Type B pancreatic cell (in vitro differentiated cells): ENCODE results near the gene SEMA4D. TPM values are rescaled to one million over a fixed set of nuclear protein-coding genes. Genes with fewer than 3 reads are reported as not detected.

Experiments
- DNase-seq: peaks from one replicate; pipeline ENCODE4 v3.0.0; 2021; ENCODE audit warnings: mixed read lengths; ENCODE audit not compliant: unreplicated experiment; ENCODE audit errors: extremely low spot score
- H3K27ac Mint-ChIP-seq: 2 replicates; pipeline ENCODE4 v1.8.0; 2021; ENCODE audit warnings: mild to moderate bottlenecking, mixed read lengths
- H3K27me3 Mint-ChIP-seq: 2 replicates; pipeline ENCODE4 v1.8.0; 2021; ENCODE audit warnings: mixed read lengths
- H3K36me3 Mint-ChIP-seq: 2 replicates; pipeline ENCODE4 v1.8.0; 2021; ENCODE audit warnings: mixed read lengths
- H3K4me1 Mint-ChIP-seq: one replicate; pipeline ENCODE4 v1.8.0; 2021; ENCODE audit warnings: mixed read lengths; ENCODE audit not compliant: unreplicated experiment
- H3K4me3 Mint-ChIP-seq: 2 replicates; pipeline ENCODE4 v1.8.0; 2021; ENCODE audit warnings: mild to moderate bottlenecking, mixed read lengths
- H3K9me3 Mint-ChIP-seq: 2 replicates; pipeline ENCODE4 v1.8.0; 2021; ENCODE audit warnings: mixed read lengths
- total RNA-seq: library from RNA; stranded (reverse); gene quantifications from 2 replicates; pipeline ENCODE4 v1.2.1, GENCODE V29; 2021; ENCODE audit warnings: low replicate concordance
- TF ChIP-seq, protein P1 (sequence below): fragments of 200-600 bp; sonication (generic); conservative IDR thresholded peaks from 2 replicates; pipeline ENCODE4 v1.5.0; 2021; ENCODE audit warnings: antibody characterized with exemption, mild to moderate bottlenecking

The SEMA4D gene
- total RNA-seq, 1 donor from 2014 or later, result 32.3 TPM

DNA sequence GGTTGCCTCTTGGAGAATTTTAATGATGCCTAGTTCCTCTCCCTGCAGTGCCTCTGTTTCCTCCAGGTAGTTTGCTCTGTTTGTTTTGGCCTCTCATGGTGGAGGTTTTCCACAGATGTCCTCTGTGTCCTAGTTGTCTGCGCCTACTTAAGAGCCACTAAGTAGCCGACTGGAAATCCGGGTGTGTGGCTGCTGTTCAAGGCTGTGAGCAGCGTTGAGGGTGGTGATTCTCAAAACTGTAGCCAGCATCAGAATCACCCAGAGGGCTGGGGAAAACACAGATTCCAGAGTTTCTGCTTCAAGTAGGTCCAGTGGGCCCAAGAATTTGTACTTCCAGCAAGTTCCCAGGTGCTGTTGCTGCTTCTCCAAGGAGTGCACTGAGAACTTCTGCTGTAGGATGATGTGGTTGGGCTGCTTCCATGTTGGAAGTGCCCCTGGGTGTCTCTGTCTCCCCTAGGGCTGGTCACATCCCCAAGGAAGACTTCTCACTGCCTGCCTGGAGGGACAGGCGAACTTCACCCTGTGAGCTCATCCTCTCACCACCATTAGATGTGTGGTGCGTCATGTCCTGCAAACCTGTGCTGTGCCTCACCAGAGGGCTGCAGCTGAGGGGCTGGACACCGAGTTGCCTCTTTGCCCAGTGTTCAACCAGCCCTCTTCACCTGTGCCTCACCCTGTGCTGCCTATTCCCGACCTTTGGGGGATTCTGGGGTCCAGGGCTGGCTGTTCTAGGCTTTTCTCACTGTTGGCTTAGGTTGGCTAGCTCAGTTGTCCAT, 144.9 kb downstream of the SEMA4D start:
- peaks cover 41% of the 10 kb centered on the region for H3K36me3 Mint-ChIP-seq
- DNase-seq, result no peak
- no peaks in the 10 kb centered on the region for H3K27me3 Mint-ChIP-seq
- no peak overlapping the region for H3K4me3 Mint-ChIP-seq
- no peaks in the 10 kb centered on the region for H3K9me3 Mint-ChIP-seq
- H3K4me1 Mint-ChIP-seq, result peaks cover 5% of the 10 kb centered on the region
- TF ChIP-seq, protein P1, sequence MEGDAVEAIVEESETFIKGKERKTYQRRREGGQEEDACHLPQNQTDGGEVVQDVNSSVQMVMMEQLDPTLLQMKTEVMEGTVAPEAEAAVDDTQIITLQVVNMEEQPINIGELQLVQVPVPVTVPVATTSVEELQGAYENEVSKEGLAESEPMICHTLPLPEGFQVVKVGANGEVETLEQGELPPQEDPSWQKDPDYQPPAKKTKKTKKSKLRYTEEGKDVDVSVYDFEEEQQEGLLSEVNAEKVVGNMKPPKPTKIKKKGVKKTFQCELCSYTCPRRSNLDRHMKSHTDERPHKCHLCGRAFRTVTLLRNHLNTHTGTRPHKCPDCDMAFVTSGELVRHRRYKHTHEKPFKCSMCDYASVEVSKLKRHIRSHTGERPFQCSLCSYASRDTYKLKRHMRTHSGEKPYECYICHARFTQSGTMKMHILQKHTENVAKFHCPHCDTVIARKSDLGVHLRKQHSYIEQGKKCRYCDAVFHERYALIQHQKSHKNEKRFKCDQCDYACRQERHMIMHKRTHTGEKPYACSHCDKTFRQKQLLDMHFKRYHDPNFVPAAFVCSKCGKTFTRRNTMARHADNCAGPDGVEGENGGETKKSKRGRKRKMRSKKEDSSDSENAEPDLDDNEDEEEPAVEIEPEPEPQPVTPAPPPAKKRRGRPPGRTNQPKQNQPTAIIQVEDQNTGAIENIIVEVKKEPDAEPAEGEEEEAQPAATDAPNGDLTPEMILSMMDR, result no peak
- no peak overlapping the region for H3K27ac Mint-ChIP-seq

DNA sequence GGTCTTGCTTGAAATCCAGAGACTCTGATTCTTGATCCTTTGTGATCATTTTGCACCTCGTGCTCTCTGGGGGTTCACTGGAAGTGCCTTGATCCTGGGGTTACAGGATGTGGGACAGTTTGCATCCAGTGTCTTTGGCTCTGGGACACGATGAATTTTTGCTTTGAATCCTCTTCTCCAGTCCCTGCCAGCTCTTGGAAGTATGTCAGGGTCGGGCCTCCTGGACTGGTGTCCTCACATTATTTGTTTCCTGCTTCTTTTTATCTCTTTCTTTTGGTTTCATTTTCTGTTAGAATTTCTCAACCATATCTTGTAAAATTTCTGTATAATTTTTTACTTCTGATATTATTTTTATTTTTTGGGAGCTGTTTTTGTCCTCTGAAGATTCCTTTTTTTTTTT, 145.5 kb downstream of the SEMA4D start:
- Mint-ChIP-seq H3K9me3 (no peaks in the 10 kb centered on the region), H3K36me3 (peaks cover 43% of the 10 kb centered on the region), H3K27me3 (no peaks in the 10 kb centered on the region), H3K4me3 (no peak overlapping the region), H3K27ac (no peak overlapping the region), H3K4me1 (peaks cover 4% of the 10 kb centered on the region)
- no peak for DNase-seq
- TF ChIP-seq, protein P1, result no peak

DNA sequence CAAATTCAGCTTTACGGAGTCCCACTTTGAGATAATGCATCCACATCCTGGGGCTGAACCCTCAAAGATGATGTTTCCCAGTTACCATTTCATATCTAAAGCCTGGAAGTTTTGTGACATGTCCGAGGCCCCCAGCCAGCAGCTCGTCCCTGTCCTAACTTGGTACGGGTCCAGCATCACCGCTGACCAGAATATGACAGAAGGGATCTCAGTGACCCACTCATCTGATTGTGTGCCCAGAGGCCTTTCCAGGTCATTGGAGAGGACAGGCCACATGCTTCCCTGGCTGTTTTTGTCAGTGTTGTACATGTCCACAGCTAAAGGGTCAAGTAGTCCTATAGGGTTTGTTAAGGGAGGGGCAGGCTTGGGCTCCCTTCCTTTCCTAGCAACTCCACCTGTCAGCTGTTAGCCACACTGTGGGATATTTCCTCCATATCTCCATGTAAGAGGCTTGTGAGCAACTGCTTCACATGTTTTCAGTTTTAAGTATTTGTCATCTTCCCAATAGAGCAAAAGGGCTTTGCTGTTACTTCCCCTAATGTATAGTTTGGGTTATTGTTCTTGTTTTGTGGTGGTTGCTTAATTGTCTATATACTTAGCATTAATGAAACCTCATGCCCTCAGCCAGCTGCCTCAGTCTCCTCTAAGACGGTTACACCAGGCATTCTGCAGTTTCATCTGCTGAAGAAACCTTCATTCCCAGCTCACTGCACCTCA, 146.2 kb downstream of the SEMA4D start:
- Mint-ChIP-seq H3K27ac (no peak overlapping the region), H3K4me1 (no peaks in the 10 kb centered on the region), H3K4me3 (no peak overlapping the region), H3K36me3 (peaks cover 46% of the 10 kb centered on the region), H3K9me3 (no peaks in the 10 kb centered on the region), H3K27me3 (no peaks in the 10 kb centered on the region)
- TF ChIP-seq, protein P1, result no peak
- no peak for DNase-seq

DNA sequence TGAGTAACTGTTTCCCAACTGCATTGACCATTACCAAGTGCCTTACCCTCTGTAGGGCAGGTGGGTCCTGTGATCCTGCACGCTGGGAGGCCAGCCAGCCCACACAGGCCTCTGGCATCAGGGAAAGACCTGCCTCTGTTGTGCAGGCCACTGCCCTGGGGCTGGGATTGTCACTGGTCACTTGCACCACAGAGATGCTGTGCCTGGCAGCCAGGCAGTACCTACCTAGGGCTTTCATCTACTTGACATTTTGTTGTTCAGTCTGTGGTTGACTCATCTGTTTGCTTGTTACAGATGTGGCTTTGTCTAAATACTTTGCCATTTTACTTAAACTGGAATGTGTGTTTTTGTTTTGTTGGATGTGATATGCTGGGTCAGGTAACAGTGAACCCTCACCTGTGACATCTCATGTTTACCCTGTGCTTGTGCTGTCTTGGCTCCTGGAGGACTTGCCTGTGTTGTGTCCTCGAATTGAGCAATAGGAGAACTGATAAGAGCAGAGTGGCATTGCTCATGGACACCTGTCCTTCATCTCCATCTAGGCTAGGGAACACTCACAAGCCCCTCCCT, 146.8 kb downstream of the SEMA4D start:
- no peak for DNase-seq
- H3K27me3 Mint-ChIP-seq, result no peaks in the 10 kb centered on the region
- H3K27ac Mint-ChIP-seq, result no peak overlapping the region
- H3K9me3 Mint-ChIP-seq, result no peaks in the 10 kb centered on the region
- TF ChIP-seq, protein P1, result no peak
- H3K4me1 Mint-ChIP-seq, result no peaks in the 10 kb centered on the region
- H3K36me3 Mint-ChIP-seq, result peaks cover 52% of the 10 kb centered on the region
- H3K4me3 Mint-ChIP-seq, result no peak overlapping the region

DNA sequence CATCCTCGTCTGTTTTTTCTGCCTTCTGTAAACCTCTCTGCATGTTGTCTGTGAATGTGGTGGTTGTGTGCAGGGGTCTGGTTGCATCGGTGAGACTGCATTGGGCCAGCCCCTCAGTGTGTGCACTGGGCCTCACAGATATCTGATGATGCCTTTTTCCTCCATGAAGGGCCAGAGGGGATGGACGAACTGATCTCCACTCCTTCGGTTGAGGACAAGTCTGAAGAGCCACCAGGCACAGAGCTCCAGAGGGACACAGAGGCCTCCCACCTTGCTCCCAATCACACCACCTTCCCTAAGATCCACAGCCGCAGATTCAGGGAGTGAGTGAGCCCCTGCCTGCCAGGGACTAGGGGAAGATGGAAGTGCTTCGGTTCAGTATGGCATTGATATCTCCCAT, 148.3 kb downstream of the SEMA4D start:
- H3K9me3 Mint-ChIP-seq, result no peaks in the 10 kb centered on the region
- TF ChIP-seq, protein P1, result no peak
- H3K27ac Mint-ChIP-seq, result no peak overlapping the region
- DNase-seq, result no peak
- no peaks in the 10 kb centered on the region for H3K27me3 Mint-ChIP-seq
- H3K4me1 Mint-ChIP-seq, result no peaks in the 10 kb centered on the region
- H3K4me3 Mint-ChIP-seq, result no peak overlapping the region
- H3K36me3 Mint-ChIP-seq, result peaks cover 61% of the 10 kb centered on the region
